GM21526 (cell line): ENCODE data around the gene PVR.
"Not testable (repeated sequence)": the region's sequence is repeated elsewhere in the genome, so short reads cannot be mapped to it uniquely, and the experiment has no call there.

Experiments
- ATAC-seq: cut with Tn5 transposase; IDR thresholded peaks from one replicate; pipeline ENCODE4 v1.9.1; 2021; ENCODE audit warnings: moderate library complexity; ENCODE audit not compliant: unreplicated experiment, low FRiP score

Gene PVR

GRCh38 chr19:44694184-44694579 is 50.5 kb downstream of the PVR start:
- no peak for ATAC-seq

- ATAC-seq: no peak
Measured at GRCh38 chr19:44696939-44697669, 53.4 kb downstream of the PVR start.

- no peak for ATAC-seq
Measured at GRCh38 chr19:44697670-44698034, 53.9 kb downstream of the PVR start.

- no peak for ATAC-seq
Measured at GRCh38 chr19:44698492-44699201, 54.9 kb downstream of the PVR start, which contains the start of gene CEACAM16. Gene CEACAM16, plus strand, starts transcription at chr19:44699151. Its CDS starts 2,306 bp downstream, at chr19:44701457.

GRCh38 chr19:44700547-44700946 is 56.8 kb downstream of the PVR start:
- ATAC-seq: no peak

GRCh38 chr19:44701228-44701627 is 57.5 kb downstream of the PVR start:
- no peak for ATAC-seq

GRCh38 chr19:44702551-44703176 is 59.0 kb downstream of the PVR start:
- ATAC-seq: no peak

GRCh38 chr19:44703336-44704078 is 59.8 kb downstream of the PVR start:
- no peak for ATAC-seq

- ATAC-seq: no peak
Measured at GRCh38 chr19:44704982-44705381, 61.3 kb downstream of the PVR start.

GRCh38 chr19:44705502-44706010 is 61.8 kb downstream of the PVR start:
- no peak for ATAC-seq

GRCh38 chr19:44706506-44707236 is 63.0 kb downstream of the PVR start:
- ATAC-seq: no peak

GRCh38 chr19:44707794-44708193 is 64.1 kb downstream of the PVR start:
- no peak for ATAC-seq

GRCh38 chr19:44708940-44709339 is 65.2 kb downstream of the PVR start:
- no peak for ATAC-seq

GRCh38 chr19:44709434-44710266 is 65.9 kb downstream of the PVR start:
- ATAC-seq: not testable (repeated sequence)

GRCh38 chr19:44710483-44710882 is 66.8 kb downstream of the PVR start:
- no peak for ATAC-seq

GRCh38 chr19:44712864-44713515 is 69.3 kb downstream of the PVR start:
- ATAC-seq: no peak
